HepG2 (cell line): ENCODE results near the gene NFIC. TPM values are rescaled to one million over a fixed set of nuclear protein-coding genes. Genes with fewer than 3 reads are reported as not detected.

Source experiments
- FOXA1 ChIP-seq, 2 experiments: fragments of 450-650 bp in 1 of 2; sonication (generic) in 1 of 2; formaldehyde crosslinking in 1 of 2; IDR thresholded peaks; 2 replicates each; pipeline versions ENCODE4 v1.4.0 to v1.6.1; 2016 to 2020; ENCODE audit warnings: missing genetic modification reagents in 1 of 2
- HOXA9 ChIP-seq: sonication (generic); formaldehyde crosslinking; IDR thresholded peaks from 2 replicates; pipeline ENCODE4 v1.8.1; 2022; ENCODE audit warnings: missing genetic modification reagents, mild to moderate bottlenecking, moderate library complexity, borderline replicate concordance
- JUND ChIP-seq: sonication (generic); formaldehyde crosslinking; IDR thresholded peaks from 2 replicates; pipeline ENCODE4 v1.8.0; 2022; ENCODE audit warnings: mild to moderate bottlenecking, missing genetic modification reagents
- MEIS1 ChIP-seq: sonication (generic); formaldehyde crosslinking; IDR thresholded peaks from 2 replicates; pipeline ENCODE4 v1.9.0; 2021; ENCODE audit warnings: mild to moderate bottlenecking, missing genetic modification reagents, moderate library complexity, borderline replicate concordance
- NFATC3 ChIP-seq: sonication (generic); formaldehyde crosslinking; IDR thresholded peaks from 2 replicates; pipeline ENCODE4 v1.5.1; 2020; ENCODE audit warnings: mild to moderate bottlenecking, missing genetic modification reagents
- NKX3-1 ChIP-seq: sonication (generic); formaldehyde crosslinking; IDR thresholded peaks from 2 replicates; pipeline ENCODE4 v1.5.0; 2020; ENCODE audit warnings: missing genetic modification reagents
- PBX2 ChIP-seq: IDR thresholded peaks from 2 replicates; pipeline ENCODE4 v1.6.1; 2016; ENCODE audit warnings: control low read depth
- PRPF4 ChIP-seq: fragments of 200-400 bp; formaldehyde crosslinking; IDR thresholded peaks from 2 replicates; pipeline ENCODE4 v1.6.1; 2016; ENCODE audit warnings: low read length, low read depth; ENCODE audit not compliant: poor library complexity, severe bottlenecking
- PTBP1 ChIP-seq: fragments of 200-400 bp; formaldehyde crosslinking; IDR thresholded peaks from 2 replicates; pipeline ENCODE4 v1.6.1; 2018; ENCODE audit warnings: low read length, low read depth; ENCODE audit not compliant: poor library complexity, severe bottlenecking
- RFX3 ChIP-seq: IDR thresholded peaks from 2 replicates; pipeline ENCODE4 v1.6.1; 2016; ENCODE audit warnings: missing biosample characterization, missing genetic modification reagents
- SCMH1 ChIP-seq: sonication (generic); formaldehyde crosslinking; IDR thresholded peaks from 2 replicates; pipeline ENCODE4 v1.9.0; 2021; ENCODE audit warnings: missing genetic modification reagents, mild to moderate bottlenecking, borderline replicate concordance
- SIX1 ChIP-seq: sonication (generic); formaldehyde crosslinking; IDR thresholded peaks from 2 replicates; pipeline ENCODE4 v1.4.0; 2020; ENCODE audit warnings: missing genetic modification reagents, borderline replicate concordance
- TAF1 ChIP-seq: sonication (generic); formaldehyde crosslinking; IDR thresholded peaks from 2 replicates; pipeline ENCODE4 v1.4.0; 2020; ENCODE audit warnings: missing genetic modification reagents
- TARDBP ChIP-seq: sonication (generic); formaldehyde crosslinking; IDR thresholded peaks from 2 replicates; pipeline ENCODE4 v1.8.0; 2022; ENCODE audit warnings: mild to moderate bottlenecking, missing genetic modification reagents
- XBP1 ChIP-seq: sonication (generic); formaldehyde crosslinking; IDR thresholded peaks from 2 replicates; pipeline ENCODE4 v1.5.0; 2020; ENCODE audit warnings: missing genetic modification reagents
- ZBTB33 ChIP-seq: sonication (generic); formaldehyde crosslinking; IDR thresholded peaks from 2 replicates; pipeline ENCODE4 v1.4.0; 2020; ENCODE audit warnings: missing genetic modification reagents
- ZFP36 ChIP-seq: fragments of 150-350 bp; IDR thresholded peaks from 2 replicates; pipeline ENCODE4 v1.6.1; 2018; ENCODE audit warnings: borderline replicate concordance, low read length, low read depth; ENCODE audit not compliant: partially characterized antibody
- ZMYM2 ChIP-seq: sonication (generic); formaldehyde crosslinking; IDR thresholded peaks from 2 replicates; pipeline ENCODE4 v1.8.0; 2022; ENCODE audit warnings: mild to moderate bottlenecking, missing genetic modification reagents
- ZNF10 ChIP-seq: sonication (generic); formaldehyde crosslinking; IDR thresholded peaks from 2 replicates; pipeline ENCODE4 v1.4.0; 2020; ENCODE audit warnings: mild to moderate bottlenecking, low read depth, missing genetic modification reagents, borderline replicate concordance
- ZNF20 ChIP-seq: sonication (generic); formaldehyde crosslinking; IDR thresholded peaks from 2 replicates; pipeline ENCODE4 v1.4.0; 2020; ENCODE audit warnings: mild to moderate bottlenecking, moderate library complexity, missing genetic modification reagents
- ZNF33A ChIP-seq: sonication (generic); formaldehyde crosslinking; IDR thresholded peaks from 2 replicates; pipeline ENCODE4 v1.5.1; 2020; ENCODE audit warnings: missing genetic modification reagents, mild to moderate bottlenecking, moderate library complexity, borderline replicate concordance
- ZNF33B ChIP-seq: sonication (generic); formaldehyde crosslinking; IDR thresholded peaks from 2 replicates; pipeline ENCODE4 v1.5.1; 2020; ENCODE audit warnings: mild to moderate bottlenecking, missing genetic modification reagents
- ZNF414 ChIP-seq: sonication (generic); formaldehyde crosslinking; IDR thresholded peaks from 2 replicates; pipeline ENCODE4 v1.5.0; 2020; ENCODE audit warnings: missing genetic modification reagents
- ZNF446 ChIP-seq: sonication (generic); formaldehyde crosslinking; IDR thresholded peaks from 2 replicates; pipeline ENCODE4 v1.5.0; 2020; ENCODE audit warnings: mild to moderate bottlenecking, missing genetic modification reagents
- ZNF501 ChIP-seq: sonication (generic); formaldehyde crosslinking; IDR thresholded peaks from 2 replicates; pipeline ENCODE4 v1.5.1; 2020; ENCODE audit warnings: mild to moderate bottlenecking, moderate library complexity, missing genetic modification reagents
- ZNF816 ChIP-seq: sonication (generic); formaldehyde crosslinking; IDR thresholded peaks from 2 replicates; pipeline ENCODE4 v1.8.0; 2022; ENCODE audit warnings: missing genetic modification reagents, mild to moderate bottlenecking, borderline replicate concordance
- ZSCAN9 ChIP-seq: IDR thresholded peaks from 2 replicates; pipeline ENCODE4 v1.6.1; 2016; ENCODE audit warnings: borderline replicate concordance
- polyA plus RNA-seq, 8 experiments: library from polyadenylated mRNA; depleted of rRNA in 3 of 8; stranded (reverse) in 7 of 8; unstranded in 1 of 8; fragments of >200 nt; fragmentation: Illumina TruSeq in 4 of 8; extraction: Trizol in 4 of 8; gene quantifications; 2 replicates each; pipeline versions ENCODE4 v1.2.1 to v1.2.3, GENCODE V29; 2011 to 2016; ENCODE audit warnings: low read depth in 4 of 8, missing spikeins in 1 of 8, mixed read lengths in 1 of 8; ENCODE audit not compliant: insufficient read depth in 1 of 8
- total RNA-seq, 5 experiments: library from RNA; depleted of rRNA; stranded (reverse); fragments of >200 nt; fragmentation: Illumina TruSeq; extraction: Trizol; gene quantifications; 2 replicates each; pipeline ENCODE4 v1.2.3, GENCODE V29; 2016; ENCODE audit warnings: low read depth in 1 of 5

The NFIC gene
- total and polyA plus RNA-seq, 2 of the 13 experiments (the other 11 are each of a cell fraction or from before 2014, with no cell fraction given): 1.3 to 2.5 TPM

- TF ChIP-seq ZFP36 (no peak), ZNF446 (CRISPR knock-in tag) (peak; percentile 54; the same call in 1 of the 2 replicates), ZNF33B (CRISPR knock-in tag) (peak; percentile 80; the same call in 1 of the 2 replicates), TARDBP (CRISPR knock-in tag) (no peak; the same call in 1 of the 2 replicates), PTBP1 (peak; percentile 19), ZNF10 (CRISPR knock-in tag) (no peak), NFATC3 (CRISPR knock-in tag) (peak; percentile 87; the same call in 1 of the 2 replicates), ZNF20 (CRISPR knock-in tag) (no peak), ZNF33A (CRISPR knock-in tag) (no peak), JUND (CRISPR knock-in tag) (peak; percentile 27; the same call in 1 of the 2 replicates), SIX1 (CRISPR knock-in tag) (no peak), TAF1 (peak; percentile 100), NKX3-1 (CRISPR knock-in tag) (no peak), ZNF414 (peak; percentile 71; the same call in 1 of the 2 replicates), ZMYM2 (CRISPR knock-in tag) (no peak), ZSCAN9 (CRISPR knock-in tag) (peak; percentile 70; the same call in 1 of the 2 replicates), PRPF4 (no peak), MEIS1 (peak; percentile 64; the same call in 1 of the 2 replicates), SCMH1 (no peak), FOXA1 (IDR thresholded peaks at IDR 0.05) (no peak), FOXA1 (CRISPR knock-in tag; IDR thresholded peaks at IDR 0.05) (0 out of 2 replicates have a peak, but pooled peaks have one; percentile 2), HOXA9 (CRISPR knock-in tag) (peak; percentile 95; the same call in 1 of the 2 replicates), ZNF816 (CRISPR knock-in tag) (no peak), ZBTB33 (CRISPR knock-in tag) (0 out of 2 replicates have a peak, but pooled peaks have one; percentile 34), XBP1 (CRISPR knock-in tag) (0 out of 2 replicates have a peak, but pooled peaks have one; percentile 33), RFX3 (CRISPR knock-in tag) (no peak), ZNF501 (CRISPR knock-in tag) (peak; percentile 93), PBX2 (CRISPR knock-in tag) (no peak)
Observed at GRCh38 chr19:3500429-3501101, 134.2 kb downstream of the NFIC start, which contains the start of gene DOHH (continued).
